SK-N-SH (cell line): Measurements from ENCODE around the gene DNAJC5. TPM values are rescaled to one million over a fixed set of nuclear protein-coding genes. Genes with fewer than 3 reads are reported as not detected.
"Not testable (repeated sequence)": the region's sequence is repeated elsewhere in the genome, so short reads cannot be mapped to it uniquely, and the experiment has no call there.

Experiments
- CTCF ChIA-PET: fragments of 300-600, 350-600 bp; formaldehyde crosslinking; extraction: SDS; loops from one replicate; lab custom pipeline; 2021; lab: Yijun Ruan, JAX
- POLR2A ChIA-PET: fragments of 350-600 bp; sonication (Branson Sonifier 250); formaldehyde crosslinking; extraction: SDS; loops from one replicate; lab custom pipeline; 2020; ENCODE audit warnings: antibody characterized with exemption, inconsistent platforms; lab: Yijun Ruan, JAX
- DNase-seq: peaks from one replicate; pipeline ENCODE4 v3.0.0; 2012
- H2AFZ ChIP-seq: fragments of 200-600 bp; sonication (generic); 2 replicates; pipeline ENCODE4 v1.8.1; 2016; ENCODE audit warnings: antibody characterized with exemption, mild to moderate bottlenecking, low read depth
- H3F3A ChIP-seq: fragments of 200-600 bp; sonication (generic); replicated peaks from 2 replicates; pipeline ENCODE3; 2016; ENCODE audit warnings: antibody characterized with exemption, mild to moderate bottlenecking; ENCODE audit not compliant: insufficient read depth
- H3K27ac ChIP-seq, 2 experiments: fragments of 200-500 bp in 1 of 2; fragments of 200-600 bp in 1 of 2; sonication (Bioruptor generic) in 1 of 2; sonication (generic), shearing (Covaris generic) in 1 of 2; 2 replicates each; pipeline versions ENCODE4 v1.5.1 to v1.6.1; 2014 to 2016; ENCODE audit warnings: low read depth in 2 of 2, inconsistent platforms in 1 of 2, low read length in 1 of 2, mild to moderate bottlenecking in 1 of 2, mixed read lengths in 1 of 2
- H3K27me3 ChIP-seq: fragments of 200-600 bp; sonication (generic), shearing (Covaris generic); 2 replicates; pipeline ENCODE4 v1.6.1; 2016; ENCODE audit warnings: mixed run types; ENCODE audit not compliant: insufficient read depth
- H3K36me3 ChIP-seq, 2 experiments: fragments of 200-500 bp in 1 of 2; fragments of 200-600 bp in 1 of 2; sonication (Bioruptor generic) in 1 of 2; sonication (generic) in 1 of 2; replicated peaks in 1 of 2; 2 replicates each; pipeline versions ENCODE3 to v1.5.1; 2014 to 2016; ENCODE audit warnings: low read length in 1 of 2, mild to moderate bottlenecking in 1 of 2; ENCODE audit not compliant: insufficient read depth in 2 of 2, control insufficient read depth in 1 of 2
- H3K4me1 ChIP-seq, 2 experiments: fragments of 200-500 bp in 1 of 2; fragments of 200-600 bp in 1 of 2; sonication (Bioruptor generic) in 1 of 2; sonication (generic), shearing (Covaris generic) in 1 of 2; 2 replicates each; pipeline versions ENCODE4 v1.5.1 to v1.6.1; 2014 to 2016; ENCODE audit warnings: low read depth in 1 of 2, low read length in 1 of 2, mixed run types in 1 of 2; ENCODE audit not compliant: insufficient read depth in 2 of 2, control insufficient read depth in 1 of 2
- H3K4me2 ChIP-seq: fragments of 200-600 bp; sonication (generic), shearing (Covaris generic); 2 replicates; pipeline ENCODE4 v1.6.1; 2017; ENCODE audit warnings: mixed run types
- H3K4me3 ChIP-seq, 2 experiments: fragments of 200-500 bp in 1 of 2; fragments of 200-600 bp in 1 of 2; sonication (Bioruptor generic) in 1 of 2; sonication (generic), shearing (Covaris generic) in 1 of 2; 2 replicates each; pipeline versions ENCODE4 v1.5.1 to v1.8.1; 2014 to 2016; ENCODE audit warnings: low read depth in 2 of 2, inconsistent platforms in 1 of 2, low read length in 1 of 2, mild to moderate bottlenecking in 1 of 2, mixed read lengths in 1 of 2, moderate library complexity in 1 of 2
- H3K79me2 ChIP-seq: fragments of 200-600 bp; sonication (generic); 2 replicates; pipeline ENCODE4 v1.8.1; 2017; ENCODE audit warnings: mild to moderate bottlenecking; ENCODE audit not compliant: insufficient read depth
- H3K9ac ChIP-seq: fragments of 200-600 bp; sonication (generic); 2 replicates; pipeline ENCODE4 v1.6.1; 2017; ENCODE audit warnings: mixed run types
- H3K9me2 ChIP-seq: fragments of 200-600 bp; sonication (generic); 2 replicates; pipeline ENCODE4 v1.6.1; 2017; ENCODE audit warnings: mixed run types
- H3K9me3 ChIP-seq: fragments of 200-600 bp; sonication (generic); 2 replicates; pipeline ENCODE4 v1.6.1; 2017; ENCODE audit warnings: mixed run types, mild to moderate bottlenecking, moderate library complexity
- H4K20me1 ChIP-seq: fragments of 200-600 bp; sonication (generic); 2 replicates; pipeline ENCODE4 v1.6.1; 2017; ENCODE audit warnings: mild to moderate bottlenecking, mixed run types; ENCODE audit not compliant: insufficient read depth
- ELF1 ChIP-seq: IDR thresholded peaks from 2 replicates; pipeline ENCODE4 v1.4.0; 2012
- FOXJ3 ChIP-seq: sonication (generic); formaldehyde crosslinking; IDR thresholded peaks from 2 replicates; pipeline ENCODE4 v1.5.1; 2020; ENCODE audit warnings: mild to moderate bottlenecking, missing genetic modification reagents
- GABPA ChIP-seq: IDR thresholded peaks from 2 replicates; pipeline ENCODE4 v1.4.0; 2012; ENCODE audit warnings: low read depth, mild to moderate bottlenecking
- JUND ChIP-seq: IDR thresholded peaks from 2 replicates; pipeline ENCODE4 v1.4.0; 2012
- MEF2A ChIP-seq: IDR thresholded peaks from 2 replicates; pipeline ENCODE4 v1.4.0; 2012; ENCODE audit warnings: low read depth, borderline replicate concordance
- MXI1 ChIP-seq: IDR thresholded peaks from 2 replicates; pipeline ENCODE4 v1.6.1; 2012; ENCODE audit warnings: mild to moderate bottlenecking, low read depth, low read length, improper control_type of control experiment
- RAD21 ChIP-seq: IDR thresholded peaks from 2 replicates; pipeline ENCODE4 v1.6.1; 2012; ENCODE audit warnings: mild to moderate bottlenecking, low read length
- RCOR1 ChIP-seq: fragments of 150-350 bp; IDR thresholded peaks from 2 replicates; pipeline ENCODE4 v1.6.1; 2017; ENCODE audit warnings: antibody characterized with exemption, low read length
- REST ChIP-seq: IDR thresholded peaks from 2 replicates; pipeline ENCODE4 v1.6.1; 2012; ENCODE audit warnings: mild to moderate bottlenecking, low read depth, low read length, moderate library complexity
- RFX5 ChIP-seq: IDR thresholded peaks from 2 replicates; pipeline ENCODE4 v1.6.1; 2012; ENCODE audit warnings: mild to moderate bottlenecking, improper control_type of control experiment, low read length
- SIN3A ChIP-seq: IDR thresholded peaks from 2 replicates; pipeline ENCODE4 v1.6.1; 2012; ENCODE audit warnings: low read depth, mild to moderate bottlenecking, low read length, moderate library complexity, borderline replicate concordance
- SMC3 ChIP-seq: IDR thresholded peaks from 2 replicates; pipeline ENCODE4 v1.6.1; 2012; ENCODE audit warnings: low read depth, low read length, improper control_type of control experiment
- TAF1 ChIP-seq: IDR thresholded peaks from 2 replicates; pipeline ENCODE4 v1.6.1; 2012; ENCODE audit warnings: low read depth, mild to moderate bottlenecking, low read length, moderate library complexity, borderline replicate concordance
- WGBS: methylation state at CpG from one replicate; pipeline ENCODE4 v1.1.6; 2017; ENCODE audit warnings: low lambda C conversion rate; 5-methylcytosine and 5-hydroxymethylcytosine counted together
- polyA plus RNA-seq, 3 experiments: library from polyadenylated mRNA; depleted of rRNA; stranded (reverse); fragments of >200 nt; gene quantifications; 2 replicates each; pipeline ENCODE4 v1.2.3, GENCODE V29; 2012
- TF ChIP-seq, protein P1 (sequence below): IDR thresholded peaks from 2 replicates; pipeline ENCODE4 v1.4.0; 2012; ENCODE audit warnings: low read depth, borderline replicate concordance
- TF ChIP-seq, protein P2 (sequence below): IDR thresholded peaks from 2 replicates; pipeline ENCODE4 v1.4.0; 2012; ENCODE audit warnings: low read depth
- TF ChIP-seq, protein P3 (sequence below): fragments of 150-350 bp; IDR thresholded peaks from 2 replicates; pipeline ENCODE4 v1.6.1; 2016; ENCODE audit warnings: mild to moderate bottlenecking, low read depth, low read length
- TF ChIP-seq, protein P4 (sequence below): fragments of 150-350 bp; IDR thresholded peaks from 2 replicates; pipeline ENCODE4 v1.6.1; 2017; ENCODE audit warnings: antibody characterized with exemption, low read length, low read depth, borderline replicate concordance

Gene DNAJC5
- polyA plus RNA-seq, 1 of the 3 experiments (the other 2 are of a cell fraction): 24.2 TPM

DNA sequence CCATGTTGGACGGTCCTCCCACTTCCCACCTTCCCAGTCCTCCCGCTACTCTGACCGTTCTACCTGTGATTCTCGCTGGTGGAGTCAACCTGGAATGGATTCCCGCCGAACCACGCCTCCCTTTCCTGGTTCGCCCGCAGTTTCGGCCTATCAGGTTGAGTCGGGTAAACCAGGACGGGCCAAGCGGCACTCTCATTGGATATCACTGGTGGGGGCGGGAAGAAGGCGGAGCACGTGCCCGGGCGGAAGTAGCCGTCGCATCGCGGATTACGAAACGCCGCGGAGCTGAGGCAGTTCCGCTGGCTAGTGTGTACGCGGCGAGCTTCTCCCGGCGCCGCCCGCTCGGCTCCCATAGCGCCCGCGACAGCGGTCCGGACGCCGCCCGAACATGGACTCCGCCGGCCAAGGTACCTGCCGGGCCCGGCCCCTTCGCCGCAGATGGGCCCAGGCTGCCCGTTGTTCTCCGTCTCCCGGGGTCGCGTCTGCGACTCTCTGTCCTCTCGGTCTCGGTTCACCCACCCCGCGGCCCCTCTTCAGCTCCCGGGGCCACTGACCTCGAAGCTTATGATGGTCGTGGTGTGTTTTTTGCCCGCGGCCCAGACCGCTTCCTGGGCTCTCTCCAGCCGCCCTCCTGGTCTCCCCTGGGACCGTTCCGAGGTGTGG lies 29.8 kb upstream of the DNAJC5 start, which contains the start of gene TPD52L2 (continued):
- TF ChIP-seq, protein P1, sequence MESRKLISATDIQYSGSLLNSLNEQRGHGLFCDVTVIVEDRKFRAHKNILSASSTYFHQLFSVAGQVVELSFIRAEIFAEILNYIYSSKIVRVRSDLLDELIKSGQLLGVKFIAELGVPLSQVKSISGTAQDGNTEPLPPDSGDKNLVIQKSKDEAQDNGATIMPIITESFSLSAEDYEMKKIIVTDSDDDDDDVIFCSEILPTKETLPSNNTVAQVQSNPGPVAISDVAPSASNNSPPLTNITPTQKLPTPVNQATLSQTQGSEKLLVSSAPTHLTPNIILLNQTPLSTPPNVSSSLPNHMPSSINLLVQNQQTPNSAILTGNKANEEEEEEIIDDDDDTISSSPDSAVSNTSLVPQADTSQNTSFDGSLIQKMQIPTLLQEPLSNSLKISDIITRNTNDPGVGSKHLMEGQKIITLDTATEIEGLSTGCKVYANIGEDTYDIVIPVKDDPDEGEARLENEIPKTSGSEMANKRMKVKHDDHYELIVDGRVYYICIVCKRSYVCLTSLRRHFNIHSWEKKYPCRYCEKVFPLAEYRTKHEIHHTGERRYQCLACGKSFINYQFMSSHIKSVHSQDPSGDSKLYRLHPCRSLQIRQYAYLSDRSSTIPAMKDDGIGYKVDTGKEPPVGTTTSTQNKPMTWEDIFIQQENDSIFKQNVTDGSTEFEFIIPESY: no peak
- TF ChIP-seq, protein P2, sequence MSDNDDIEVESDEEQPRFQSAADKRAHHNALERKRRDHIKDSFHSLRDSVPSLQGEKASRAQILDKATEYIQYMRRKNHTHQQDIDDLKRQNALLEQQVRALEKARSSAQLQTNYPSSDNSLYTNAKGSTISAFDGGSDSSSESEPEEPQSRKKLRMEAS: peak; percentile 97
- TF ChIP-seq SIN3A (peak; percentile 29; the same call in 1 of the 2 replicates), ELF1 (peak; percentile 87), MXI1 (peak; percentile 92)

- Histone ChIP-seq H3K4me2 (0 out of 2 replicates have a peak overlapping the region, but pooled peaks have one; percentile 98), H3K79me2 (peaks cover 83% of the 10 kb centered on the region), H3K36me3 (peaks cover 19 to 36% of the 10 kb centered on the region in 2 experiments), H3K4me1 (peaks cover 0 to 11% of the 10 kb centered on the region in 2 experiments; a peak in 1 of 4 replicates)
- DNase-seq, H3F3A ChIP-seq, H3K4me3 ChIP-seq, H3K27me3 ChIP-seq, H3K9ac ChIP-seq, H2AFZ ChIP-seq, H4K20me1 ChIP-seq, H3K9me2 ChIP-seq, H3K27ac ChIP-seq, POLR2A ChIA-PET, H3K9me3 ChIP-seq: not testable (repeated sequence)
- WGBS: 95% methylated on average over 13 of the region's 13 CpGs
- CTCF ChIA-PET: interaction anchor here (1.5 to 4.2 kb wide), 2 partner anchors 20 to 93 kb away, joined by 5 to 30 read pairs; no protein-coding TSS in a partner anchor
These were observed 27.9 kb upstream of the DNAJC5 start for GRCh38 chr20:63867042-63867441.

DNA sequence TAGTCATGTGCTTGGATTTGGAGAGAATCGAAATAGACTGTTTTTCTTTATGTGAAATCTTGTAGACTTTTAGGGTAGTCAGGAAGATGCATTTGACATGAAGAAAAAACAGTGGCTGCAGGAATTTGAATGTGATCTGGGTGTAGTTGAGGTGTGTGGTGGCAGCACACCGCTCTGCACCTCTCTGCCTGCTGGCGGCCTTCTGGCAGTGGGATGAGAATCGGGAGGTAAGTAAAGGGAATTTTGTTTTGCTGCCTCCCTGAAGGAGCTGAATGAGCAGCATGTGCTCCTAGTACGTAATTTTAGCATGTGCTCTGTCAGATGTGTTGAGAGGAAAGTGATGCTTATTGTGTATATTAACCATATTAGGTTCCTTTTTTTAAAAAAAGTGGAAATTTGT lies 26.7 kb upstream of the DNAJC5 start:
- no peak overlapping the region for H2AFZ ChIP-seq
- H3K27ac ChIP-seq: no peak overlapping the region
- H3K4me1 ChIP-seq: peaks cover 0 to 11% of the 10 kb centered on the region in 2 experiments; a peak in 1 of 4 replicates
- ChIA-PET CTCF (interaction anchor here (1.1 to 1.7 kb wide), 3 partner anchors 82 to 105 kb away, joined by 3 to 7 read pairs (median 3); no protein-coding TSS in a partner anchor), POLR2A (no interaction called here)
- WGBS: 94% methylated on average over 5 of the region's 5 CpGs
- peaks cover 3% of the 10 kb centered on the region for H3F3A ChIP-seq
- DNase-seq: no peak
- H3K9ac ChIP-seq: no peak overlapping the region
- no peaks in the 10 kb centered on the region for H3K9me2 ChIP-seq
- no peak overlapping the region for H3K4me3 ChIP-seq
- H3K79me2 ChIP-seq: peaks cover 91% of the 10 kb centered on the region
- H3K4me2 ChIP-seq: no peak overlapping the region
- H4K20me1 ChIP-seq: 0 out of 2 replicates have a peak, but pooled peaks cover 5% of the 10 kb centered on the region
- peaks cover 17 to 45% of the 10 kb centered on the region in 2 experiments for H3K36me3 ChIP-seq
- H3K27me3 ChIP-seq: no peaks in the 10 kb centered on the region
- no peaks in the 10 kb centered on the region for H3K9me3 ChIP-seq
- TF ChIP-seq FOXJ3 (CRISPR knock-in tag): no peak
- TF ChIP-seq RCOR1: no peak
- TF ChIP-seq REST: no peak
- TF ChIP-seq, protein P3, sequence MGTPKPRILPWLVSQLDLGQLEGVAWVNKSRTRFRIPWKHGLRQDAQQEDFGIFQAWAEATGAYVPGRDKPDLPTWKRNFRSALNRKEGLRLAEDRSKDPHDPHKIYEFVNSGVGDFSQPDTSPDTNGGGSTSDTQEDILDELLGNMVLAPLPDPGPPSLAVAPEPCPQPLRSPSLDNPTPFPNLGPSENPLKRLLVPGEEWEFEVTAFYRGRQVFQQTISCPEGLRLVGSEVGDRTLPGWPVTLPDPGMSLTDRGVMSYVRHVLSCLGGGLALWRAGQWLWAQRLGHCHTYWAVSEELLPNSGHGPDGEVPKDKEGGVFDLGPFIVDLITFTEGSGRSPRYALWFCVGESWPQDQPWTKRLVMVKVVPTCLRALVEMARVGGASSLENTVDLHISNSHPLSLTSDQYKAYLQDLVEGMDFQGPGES: no peak
- TF ChIP-seq ELF1: no peak
- no peak for TF ChIP-seq RFX5
- no peak for TF ChIP-seq GABPA
- TF ChIP-seq MEF2A: no peak
- TF ChIP-seq TAF1: no peak
- no peak for TF ChIP-seq MXI1
- TF ChIP-seq, protein P4, sequence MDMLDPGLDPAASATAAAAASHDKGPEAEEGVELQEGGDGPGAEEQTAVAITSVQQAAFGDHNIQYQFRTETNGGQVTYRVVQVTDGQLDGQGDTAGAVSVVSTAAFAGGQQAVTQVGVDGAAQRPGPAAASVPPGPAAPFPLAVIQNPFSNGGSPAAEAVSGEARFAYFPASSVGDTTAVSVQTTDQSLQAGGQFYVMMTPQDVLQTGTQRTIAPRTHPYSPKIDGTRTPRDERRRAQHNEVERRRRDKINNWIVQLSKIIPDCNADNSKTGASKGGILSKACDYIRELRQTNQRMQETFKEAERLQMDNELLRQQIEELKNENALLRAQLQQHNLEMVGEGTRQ: no peak
- TF ChIP-seq JUND: no peak
- no peak for TF ChIP-seq RAD21
- TF ChIP-seq SMC3: no peak
